Measurements from ENCODE around the gene LACC1. TPM values are rescaled to one million over a fixed set of nuclear protein-coding genes. Genes with fewer than 3 reads are reported as not detected.

Gene LACC1
- total RNA-seq, 1 experiment from 2014 or later, result 3.7 TPM

DNA sequence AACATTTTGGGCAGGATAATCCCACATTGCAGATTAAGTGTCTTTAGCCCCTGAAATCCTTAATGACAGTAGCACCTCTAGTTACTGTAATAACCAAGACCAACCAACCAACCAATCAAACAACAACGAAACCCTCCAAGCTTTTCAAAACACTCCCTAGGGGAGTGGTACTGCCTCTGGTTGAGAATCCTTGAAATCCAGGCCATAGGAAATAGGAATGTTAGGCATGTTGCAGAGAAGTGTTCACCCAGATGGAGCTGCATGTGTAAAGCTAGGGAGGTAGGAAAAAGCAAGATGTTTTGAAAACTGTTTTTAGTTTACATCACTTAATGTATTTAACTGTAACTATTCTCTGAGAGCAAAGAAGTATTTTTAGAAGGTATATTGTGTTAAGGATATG is 4.5 kb downstream of the LACC1 start:
- no peaks in the 10 kb centered on the region for H3K79me2 ChIP-seq (ENCODE audit: insufficient read depth, low read length)
- DNase-seq, result no peak
- no peak overlapping the region for H3K9ac ChIP-seq (ENCODE audit: extremely low read depth, insufficient read length, low read length)
- H4K91ac ChIP-seq (ENCODE audit: insufficient read length, low read depth, low read length), result no peak overlapping the region
- peaks cover 14% of the 10 kb centered on the region for H3K27me3 Mint-ChIP-seq (ENCODE audit: low read depth)
- no peak overlapping the region for H2BK5ac ChIP-seq (ENCODE audit: insufficient read length, low read length)
- no peaks in the 10 kb centered on the region for H3K79me1 ChIP-seq (ENCODE audit: insufficient read depth, low read depth, low read length, poor library complexity, severe bottlenecking)
- H3K4me2 ChIP-seq (ENCODE audit: insufficient read depth, insufficient read length, low read length), result no peak overlapping the region
- H4K8ac ChIP-seq (replicated peaks; ENCODE audit: insufficient read length, low read depth, low read length), result no peak overlapping the region
- peaks cover 0 to 3% of the 10 kb centered on the region in 2 experiments; a peak in 1 of 5 replicates for H3K9me3 Mint-ChIP-seq
- WGBS (ENCODE audit: extremely low coverage, insufficient read length, low lambda C conversion rate), result 100% methylated on average over 1 of the region's 1 CpG
- H3K9me3 ChIP-seq (ENCODE audit: control insufficient read depth, low read depth, low read length), result no peaks in the 10 kb centered on the region
- no peak overlapping the region for H3K27ac ChIP-seq (ENCODE audit: insufficient read length, low read depth, low read length)
- H3K4me3 Mint-ChIP-seq, result no peak overlapping the region
- no peak overlapping the region for H4K5ac ChIP-seq (ENCODE audit: insufficient read length, low read depth, low read length)
- no peaks in the 10 kb centered on the region for H4K20me1 ChIP-seq (ENCODE audit: control insufficient read depth, insufficient read depth, insufficient read length)
- H2BK15ac ChIP-seq (ENCODE audit: low read depth, low read length), result no peak overlapping the region
- H3K23me2 ChIP-seq (ENCODE audit: insufficient read length, low read depth, low read length, poor library complexity, severe bottlenecking), result peaks cover 9% of the 10 kb centered on the region
- no peak overlapping the region for H3T11ph ChIP-seq (ENCODE audit: low read length)
- peaks cover 3% of the 10 kb centered on the region; the same call in 1 of the 2 replicates for H3K27me3 ChIP-seq (ENCODE audit: insufficient read depth, low read length)
- H3K4ac ChIP-seq (ENCODE audit: low read depth, low read length), result no peak overlapping the region
- no peak overlapping the region for H3K18ac ChIP-seq (ENCODE audit: insufficient read length, low read depth, low read length)
- H3K36me3 Mint-ChIP-seq (ENCODE audit: insufficient read depth in 1 of 3, low read depth in 3 of 3), result peaks cover 0 to 12% (median 0%) of the 10 kb centered on the region in 3 experiments; a peak in 2 of 7 replicates
- TF ChIP-seq, protein P1, sequence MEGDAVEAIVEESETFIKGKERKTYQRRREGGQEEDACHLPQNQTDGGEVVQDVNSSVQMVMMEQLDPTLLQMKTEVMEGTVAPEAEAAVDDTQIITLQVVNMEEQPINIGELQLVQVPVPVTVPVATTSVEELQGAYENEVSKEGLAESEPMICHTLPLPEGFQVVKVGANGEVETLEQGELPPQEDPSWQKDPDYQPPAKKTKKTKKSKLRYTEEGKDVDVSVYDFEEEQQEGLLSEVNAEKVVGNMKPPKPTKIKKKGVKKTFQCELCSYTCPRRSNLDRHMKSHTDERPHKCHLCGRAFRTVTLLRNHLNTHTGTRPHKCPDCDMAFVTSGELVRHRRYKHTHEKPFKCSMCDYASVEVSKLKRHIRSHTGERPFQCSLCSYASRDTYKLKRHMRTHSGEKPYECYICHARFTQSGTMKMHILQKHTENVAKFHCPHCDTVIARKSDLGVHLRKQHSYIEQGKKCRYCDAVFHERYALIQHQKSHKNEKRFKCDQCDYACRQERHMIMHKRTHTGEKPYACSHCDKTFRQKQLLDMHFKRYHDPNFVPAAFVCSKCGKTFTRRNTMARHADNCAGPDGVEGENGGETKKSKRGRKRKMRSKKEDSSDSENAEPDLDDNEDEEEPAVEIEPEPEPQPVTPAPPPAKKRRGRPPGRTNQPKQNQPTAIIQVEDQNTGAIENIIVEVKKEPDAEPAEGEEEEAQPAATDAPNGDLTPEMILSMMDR (conservative IDR thresholded peaks at IDR 0.05), result no peak
- no peaks in the 10 kb centered on the region; the same call in 1 of the 2 replicates for H3K4me1 ChIP-seq (ENCODE audit: insufficient read depth, low read length)
- no peak overlapping the region for H3K56ac ChIP-seq (ENCODE audit: insufficient read length, low read depth, low read length)
- no peak overlapping the region for H2AK5ac ChIP-seq (ENCODE audit: insufficient read length, low read length)
- H2AFZ ChIP-seq (ENCODE audit: low read length), result no peak overlapping the region
- peaks cover 13 to 20% of the 10 kb centered on the region in 2 experiments for H3K4me1 Mint-ChIP-seq
- H2BK12ac ChIP-seq (ENCODE audit: insufficient read length, low read depth, low read length), result no peak overlapping the region
- H3K27ac Mint-ChIP-seq, result no peak overlapping the region
- H2BK20ac ChIP-seq (ENCODE audit: low read depth, low read length, poor library complexity, severe bottlenecking), result no peak overlapping the region
- no peak overlapping the region for H2BK120ac ChIP-seq (ENCODE audit: low read depth, low read length, poor library complexity, severe bottlenecking)
- no peak overlapping the region for H3K23ac ChIP-seq (ENCODE audit: insufficient read length, low read depth, low read length)
- no peak overlapping the region for H3K14ac ChIP-seq (ENCODE audit: insufficient read depth, low read length)

All from H9 (cell line).